ENCODE results near the gene TES. TPM values are rescaled to one million over a fixed set of nuclear protein-coding genes. Genes with fewer than 3 reads are reported as not detected.

The TES gene
- total and polyA plus RNA-seq, 4 donors, result 5.7 to 11.8 (median 7.5) TPM

- Histone ChIP-seq H3K4me3 (ENCODE audit: low read depth in 1 of 3, low read length in 3 of 3) (no peak overlapping the region), H3K36me3 (ENCODE audit: control insufficient read depth in 4 of 4, insufficient read depth in 3 of 4, low read depth in 1 of 4, low read length in 3 of 4) (no peaks in the 10 kb centered on the region), H3K9ac (ENCODE audit: low read depth in 1 of 2, low read length in 2 of 2) (no peak overlapping the region), H3K27ac (ENCODE audit: low read depth in 1 of 2, low read length in 2 of 2) (no peak overlapping the region), H3K27me3 (ENCODE audit: control insufficient read depth in 4 of 4, insufficient read depth in 4 of 4, low read length in 3 of 4) (no peaks in the 10 kb centered on the region), H3K9me3 (ENCODE audit: control insufficient read depth in 4 of 4, low read length in 3 of 4) (no peaks in the 10 kb centered on the region), H3K4me1 (ENCODE audit: control insufficient read depth in 4 of 4, insufficient read depth in 4 of 4, low read length in 3 of 4) (peaks cover 0 to 5% (median 4%) of the 10 kb centered on the region in 4 donors)
- TF ChIP-seq HNF4G (IDR thresholded peaks at IDR 0.05) (no peak), HNF4A (conservative IDR thresholded peaks at IDR 0.05) (peak; percentile 43 to 56)
- DNase-seq (ENCODE audit: low spot score), result no peak
Measured at GRCh38 chr7:116219288-116219687, 8.9 kb downstream of the TES start.

- no peak for DNase-seq (ENCODE audit: low spot score)
- TF ChIP-seq EGR1 (IDR thresholded peaks at IDR 0.05; ENCODE audit: low read depth in 2 of 2) (no peak), RAD21 (IDR thresholded peaks at IDR 0.05) (no peak), HNF4G (IDR thresholded peaks at IDR 0.05) (no peak), NR2F2 (IDR thresholded peaks at IDR 0.05) (no peak), TAF1 (conservative IDR thresholded peaks at IDR 0.05) (no peak), SP1 (IDR thresholded peaks at IDR 0.05) (no peak), ATF3 (IDR thresholded peaks at IDR 0.05) (no peak), JUND (IDR thresholded peaks at IDR 0.05) (no peak), FOXA1 (IDR thresholded peaks at IDR 0.05) (no peak), HNF4A (conservative IDR thresholded peaks at IDR 0.05) (no peak), RXRA (IDR thresholded peaks at IDR 0.05) (no peak), ZBTB33 (IDR thresholded peaks at IDR 0.05) (no peak), CTCF (IDR thresholded peaks at IDR 0.05; ENCODE audit: low read depth, low read length, missing input control) (no peak), GABPA (IDR thresholded peaks at IDR 0.05 in 1 of 2, conservative IDR thresholded peaks at IDR 0.05 in 1 of 2) (no peak), REST (IDR thresholded peaks at IDR 0.05) (no peak), MAX (IDR thresholded peaks at IDR 0.05) (no peak), YY1 (IDR thresholded peaks at IDR 0.05) (no peak), FOXA2 (IDR thresholded peaks at IDR 0.05) (no peak)
- WGBS, result 92% methylated on average over 4 of the region's 4 CpGs
- Histone ChIP-seq H3K27ac (ENCODE audit: low read depth in 1 of 2, low read length in 2 of 2) (no peak overlapping the region), H3K36me3 (ENCODE audit: control insufficient read depth in 4 of 4, insufficient read depth in 3 of 4, low read depth in 1 of 4, low read length in 3 of 4) (no peaks in the 10 kb centered on the region), H3K4me1 (ENCODE audit: control insufficient read depth in 4 of 4, insufficient read depth in 4 of 4, low read length in 3 of 4) (peaks cover 0 to 5% (median 4%) of the 10 kb centered on the region in 4 donors), H3K4me3 (ENCODE audit: low read depth in 1 of 3, low read length in 3 of 3) (no peak overlapping the region), H3K9me3 (ENCODE audit: control insufficient read depth in 4 of 4, low read length in 3 of 4) (no peaks in the 10 kb centered on the region), H3K27me3 (ENCODE audit: control insufficient read depth in 4 of 4, insufficient read depth in 4 of 4, low read length in 3 of 4) (no peaks in the 10 kb centered on the region), H3K9ac (ENCODE audit: low read depth in 1 of 2, low read length in 2 of 2) (no peak overlapping the region)
Measured at GRCh38 chr7:116219834-116220233, 9.5 kb downstream of the TES start.

All from liver (tissue), 9 donors.